HepG2 (cell line): ENCODE measurements around the gene LRRN2. TPM values are rescaled to one million over a fixed set of nuclear protein-coding genes. Genes with fewer than 3 reads are reported as not detected.

Experiments used
- ATAC-seq: fragments of 200-7000 bp; cut with Tn5 transposase; 3 replicates; pipeline ENCODE4 v1.9.1; 2020; ENCODE audit warnings: mild to moderate bottlenecking, moderate library complexity
- BruUV-seq: library from RNA; stranded (reverse); fragments of 400-500 nt; replicated peaks from 2 replicates; lab custom pipeline; 2021; lab: Mats Ljungman, UMichigan
- CTCF ChIA-PET: fragments of 300-600 bp; formaldehyde crosslinking; extraction: SDS; loops from one replicate; lab custom pipeline; 2021; ENCODE audit warnings: low total read pairs, inconsistent platforms, low intra/inter-chr PET ratio; lab: Yijun Ruan, JAX
- POLR2A ChIA-PET: fragments of 350-600 bp; sonication (Branson Sonifier 250); formaldehyde crosslinking; loops from one replicate; lab custom pipeline; 2020; ENCODE audit warnings: antibody characterized with exemption, inconsistent platforms; lab: Yijun Ruan, JAX
- DNase-seq: peaks from one replicate; pipeline ENCODE4 v3.0.0-alpha.2; 2015; ENCODE audit warnings: low spot score
- FAIRE-seq: peaks from 3 replicates; lab custom pipeline; 2011; peaks lifted over from hg19 to GRCh38; lab: Jason Lieb, UNC
- H2AFZ ChIP-seq: one replicate; pipeline ENCODE4 v1.6.1; 2011; ENCODE audit warnings: low read length, inconsistent platforms
- H3K27ac ChIP-seq: fragments of 300-600 bp; 3 replicates; pipeline ENCODE4 v1.8.0; 2011; ENCODE audit warnings: mixed run types, mild to moderate bottlenecking, mixed read lengths, low read length, inconsistent platforms; ENCODE audit not compliant: insufficient read depth; ENCODE audit errors: extremely low read length
- H3K27me3 ChIP-seq, 2 experiments: fragments of 200-600 bp in 1 of 2; 2 replicates in 1 of 2; 3 replicates in 1 of 2; pipeline versions ENCODE4 v1.6.0 to v1.8.0; 2011; ENCODE audit warnings: low read length in 2 of 2, mild to moderate bottlenecking in 2 of 2, moderate library complexity in 2 of 2, inconsistent platforms in 1 of 2; ENCODE audit not compliant: insufficient read depth in 2 of 2, control insufficient read depth in 1 of 2
- H3K36me3 ChIP-seq, 2 experiments: fragments of 200-600 bp in 1 of 2; replicated peaks in 1 of 2; 2 replicates in 1 of 2; 3 replicates in 1 of 2; pipeline versions ENCODE4 v1.5.1 to v1.8.0; 2011; ENCODE audit warnings: low read length in 2 of 2, inconsistent platforms in 1 of 2; ENCODE audit not compliant: insufficient read depth in 2 of 2, control insufficient read depth in 1 of 2
- H3K4me1 ChIP-seq: 2 replicates; pipeline ENCODE4 v1.5.1; 2012; ENCODE audit warnings: low read length, inconsistent platforms; ENCODE audit not compliant: insufficient read depth
- H3K4me2 ChIP-seq: 2 replicates; pipeline ENCODE4 v1.6.0; 2011; ENCODE audit warnings: low read depth, low read length, inconsistent platforms
- H3K4me3 ChIP-seq, 3 experiments: fragments of 200-600 bp in 1 of 3; sonication (generic), shearing (Covaris generic) in 1 of 3; replicated peaks in 1 of 3; 2 replicates each; pipeline ENCODE4 v1.5.1; 2011 to 2016; ENCODE audit warnings: low read length in 3 of 3, inconsistent platforms in 2 of 3, low read depth in 2 of 3, mild to moderate bottlenecking in 2 of 3, control low read depth in 1 of 3, mixed read lengths in 1 of 3; ENCODE audit not compliant: insufficient read depth in 1 of 3
- H3K79me2 ChIP-seq: one replicate; pipeline ENCODE4 v1.6.1; 2011; ENCODE audit warnings: low read length, inconsistent platforms; ENCODE audit not compliant: insufficient read depth
- H3K9ac ChIP-seq: 2 replicates; pipeline ENCODE4 v1.6.0; 2011; ENCODE audit warnings: mild to moderate bottlenecking, low read depth, low read length, inconsistent platforms; ENCODE audit not compliant: insufficient read depth
- H3K9me3 ChIP-seq: 2 replicates; pipeline ENCODE4 v1.5.1; 2012; ENCODE audit warnings: mild to moderate bottlenecking, low read length
- H4K20me1 ChIP-seq: 2 replicates; pipeline ENCODE4 v1.6.0; 2011; ENCODE audit warnings: inconsistent platforms, mild to moderate bottlenecking, low read length, moderate library complexity; ENCODE audit not compliant: insufficient read depth
- BCL6 ChIP-seq: IDR thresholded peaks from 2 replicates; pipeline ENCODE4 v1.6.1; 2016; ENCODE audit warnings: missing genetic modification reagents, missing compliant biosample characterization
- EP300 ChIP-seq, 3 experiments: sonication (generic) in 1 of 3; formaldehyde crosslinking in 1 of 3; IDR thresholded peaks; 2 replicates each; pipeline versions ENCODE4 v1.5.1 to v1.6.1; 2011 to 2020; ENCODE audit warnings: low read depth in 2 of 3, low read length in 2 of 3, borderline replicate concordance in 1 of 3, improper control_type of control experiment in 1 of 3, mild to moderate bottlenecking in 1 of 3, missing genetic modification reagents in 1 of 3, moderate library complexity in 1 of 3
- MYC ChIP-seq: sonication (generic); formaldehyde crosslinking; IDR thresholded peaks from 2 replicates; pipeline ENCODE4 v1.9.0; 2021; ENCODE audit warnings: missing genetic modification reagents, borderline replicate concordance
- NFATC3 ChIP-seq: sonication (generic); formaldehyde crosslinking; IDR thresholded peaks from 2 replicates; pipeline ENCODE4 v1.5.1; 2020; ENCODE audit warnings: mild to moderate bottlenecking, missing genetic modification reagents
- PAF1 ChIP-seq: IDR thresholded peaks from 2 replicates; pipeline ENCODE4 v1.6.1; 2016; ENCODE audit warnings: missing genetic modification reagents, missing compliant biosample characterization
- SPEN ChIP-seq: sonication (generic); formaldehyde crosslinking; IDR thresholded peaks from 2 replicates; pipeline ENCODE4 v1.5.1; 2020; ENCODE audit warnings: low read depth, mild to moderate bottlenecking, missing genetic modification reagents
- ZNF34 ChIP-seq: sonication (generic); formaldehyde crosslinking; IDR thresholded peaks from 2 replicates; pipeline ENCODE4 v1.4.0; 2020; ENCODE audit warnings: mild to moderate bottlenecking, missing genetic modification reagents, borderline replicate concordance
- ZSCAN31 ChIP-seq: sonication (generic); formaldehyde crosslinking; IDR thresholded peaks from 2 replicates; pipeline ENCODE4 v1.5.0; 2020; ENCODE audit warnings: low read depth, mild to moderate bottlenecking, missing genetic modification reagents
- WGBS: methylation state at CpG from one replicate; pipeline ENCODE4 v1.1.6; 2017; ENCODE audit warnings: low lambda C conversion rate; 5-methylcytosine and 5-hydroxymethylcytosine counted together
- in situ Hi-C: cut with HindIII; loops from 2 replicates; pipeline ENCODE4 v1.10.0; 2017; ENCODE audit warnings: low pct_unique_long_range_greater_than_20kb; ENCODE audit not compliant: extremely low pct_ligation_motif_present
- intact Hi-C: fragments of 100-400 bp; cut with micrococcal nuclease; formaldehyde crosslinking; loops from one replicate; pipeline ENCODE4 v1.10.0; 2022; ENCODE audit not compliant: unreplicated experiment
- polyA plus RNA-seq, 8 experiments: library from polyadenylated mRNA; depleted of rRNA in 3 of 8; stranded (reverse) in 7 of 8; unstranded in 1 of 8; fragments of >200 nt; fragmentation: Illumina TruSeq in 4 of 8; extraction: Trizol in 4 of 8; gene quantifications; 2 replicates each; pipeline versions ENCODE4 v1.2.1 to v1.2.3, GENCODE V29; 2011 to 2016; ENCODE audit warnings: low read depth in 4 of 8, missing spikeins in 1 of 8, mixed read lengths in 1 of 8; ENCODE audit not compliant: insufficient read depth in 1 of 8
- total RNA-seq, 5 experiments: library from RNA; depleted of rRNA; stranded (reverse); fragments of >200 nt; fragmentation: Illumina TruSeq; extraction: Trizol; gene quantifications; 2 replicates each; pipeline ENCODE4 v1.2.3, GENCODE V29; 2016; ENCODE audit warnings: low read depth in 1 of 5
- TF ChIP-seq, protein P1 (sequence below): sonication (generic); formaldehyde crosslinking; IDR thresholded peaks from 2 replicates; pipeline ENCODE4 v1.4.0; 2020; ENCODE audit warnings: mild to moderate bottlenecking, missing genetic modification reagents
- TF ChIP-seq, protein P2 (sequence below): sonication (generic); formaldehyde crosslinking; IDR thresholded peaks from 2 replicates; pipeline ENCODE4 v1.5.1; 2020; ENCODE audit warnings: mild to moderate bottlenecking, missing genetic modification reagents, borderline replicate concordance

Gene LRRN2
- total and polyA plus RNA-seq, 2 of the 13 experiments (the other 11 are each of a cell fraction or from before 2014, with no cell fraction given) = not detected

DNA sequence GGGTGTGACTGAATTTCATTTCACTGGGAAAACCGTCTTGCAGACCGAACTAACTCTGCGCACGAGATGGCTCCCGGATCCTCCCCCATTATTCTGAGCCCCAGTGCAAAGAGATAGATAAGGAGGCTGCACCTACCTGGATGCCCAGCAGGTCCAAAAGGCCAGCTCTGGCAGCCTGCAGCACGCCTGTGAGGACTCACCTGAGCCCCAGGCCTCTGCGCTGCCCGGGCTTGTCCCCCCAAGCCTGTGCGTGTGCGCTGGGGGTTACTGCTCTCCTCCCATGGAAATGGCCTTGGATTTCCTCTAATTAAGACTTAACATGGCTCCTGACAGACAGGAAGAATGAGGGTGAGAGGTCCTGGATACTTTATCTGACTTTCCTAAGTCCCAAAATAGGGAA is 85.9 kb downstream of the LRRN2 start:
- Histone ChIP-seq H3K27me3 (peaks cover 0 to 9% of the 10 kb centered on the region in 2 experiments; a peak in 1 of 5 replicates), H3K79me2 (no peaks in the 10 kb centered on the region), H3K4me1 (0 out of 2 replicates have a peak, but pooled peaks cover 5% of the 10 kb centered on the region), H4K20me1 (no peaks in the 10 kb centered on the region), H3K36me3 (no peaks in the 10 kb centered on the region), H3K9ac (no peak overlapping the region), H2AFZ (no peak overlapping the region), H3K9me3 (no peaks in the 10 kb centered on the region), H3K4me2 (no peak overlapping the region), H3K27ac (no peak overlapping the region), H3K4me3 (no peak overlapping the region)
- intact Hi-C loops (no loop called here), in situ Hi-C loops (no loop called here)
- DNase-seq (no peak), FAIRE-seq (no peak), ATAC-seq (no peak)
- WGBS = 59% methylated on average over 8 of the region's 10 CpGs
- CTCF ChIA-PET = no interaction called here
- POLR2A ChIA-PET = no interaction called here
- no TSS peak for BruUV-seq
- TF ChIP-seq BCL6 (CRISPR knock-in tag) (no peak), SPEN (CRISPR knock-in tag) (no peak), EP300 (IDR thresholded peaks at IDR 0.05; ENCODE audit: low read depth in 2 of 2, low read length in 2 of 2) (no peak), EP300 (CRISPR knock-in tag; IDR thresholded peaks at IDR 0.05; ENCODE audit: borderline replicate concordance) (no peak), ZSCAN31 (CRISPR knock-in tag) (no peak)
- TF ChIP-seq, protein P1, sequence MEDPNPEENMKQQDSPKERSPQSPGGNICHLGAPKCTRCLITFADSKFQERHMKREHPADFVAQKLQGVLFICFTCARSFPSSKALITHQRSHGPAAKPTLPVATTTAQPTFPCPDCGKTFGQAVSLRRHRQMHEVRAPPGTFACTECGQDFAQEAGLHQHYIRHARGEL (CRISPR knock-in tag) = no peak

DNA sequence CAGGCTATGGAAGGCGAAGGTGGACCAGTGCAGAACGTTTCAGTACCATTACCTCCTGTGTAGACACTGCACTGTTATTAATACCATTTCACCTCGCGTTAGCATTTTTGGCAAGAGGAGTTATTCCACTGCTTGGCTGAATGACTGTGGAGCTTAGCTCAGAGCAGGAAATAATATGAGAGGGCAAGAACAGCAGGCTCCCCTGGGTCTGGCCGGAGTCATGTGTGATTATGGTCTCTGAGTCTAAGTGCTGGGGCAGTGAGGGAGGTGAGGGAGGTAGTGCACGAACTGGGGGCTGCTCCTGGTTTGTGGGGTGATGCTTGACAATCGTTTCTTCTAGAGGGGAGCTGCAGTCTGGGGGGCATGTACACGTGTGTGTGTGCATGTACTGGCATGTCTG is 86.4 kb downstream of the LRRN2 start:
- no peak for DNase-seq
- Histone ChIP-seq H2AFZ (no peak overlapping the region), H3K4me3 (no peak overlapping the region), H3K9ac (no peak overlapping the region), H3K9me3 (no peaks in the 10 kb centered on the region), H3K4me1 (0 out of 2 replicates have a peak, but pooled peaks cover 5% of the 10 kb centered on the region), H3K27me3 (peaks cover 0 to 9% of the 10 kb centered on the region in 2 experiments; a peak in 1 of 5 replicates), H3K4me2 (no peak overlapping the region), H3K36me3 (no peaks in the 10 kb centered on the region), H4K20me1 (no peaks in the 10 kb centered on the region), H3K27ac (no peak overlapping the region), H3K79me2 (no peaks in the 10 kb centered on the region)
- FAIRE-seq = no peak
- CTCF ChIA-PET = no interaction called here
- POLR2A ChIA-PET = no interaction called here
- no TSS peak for BruUV-seq
- ATAC-seq = no peak
- intact Hi-C loops (no loop called here), in situ Hi-C loops (no loop called here)
- 26% methylated on average over 8 of the region's 8 CpGs for WGBS
- TF ChIP-seq ZNF34 (CRISPR knock-in tag) (no peak), PAF1 (CRISPR knock-in tag) (no peak), NFATC3 (CRISPR knock-in tag) (no peak), MYC (CRISPR knock-in tag) (no peak)
- TF ChIP-seq, protein P2, sequence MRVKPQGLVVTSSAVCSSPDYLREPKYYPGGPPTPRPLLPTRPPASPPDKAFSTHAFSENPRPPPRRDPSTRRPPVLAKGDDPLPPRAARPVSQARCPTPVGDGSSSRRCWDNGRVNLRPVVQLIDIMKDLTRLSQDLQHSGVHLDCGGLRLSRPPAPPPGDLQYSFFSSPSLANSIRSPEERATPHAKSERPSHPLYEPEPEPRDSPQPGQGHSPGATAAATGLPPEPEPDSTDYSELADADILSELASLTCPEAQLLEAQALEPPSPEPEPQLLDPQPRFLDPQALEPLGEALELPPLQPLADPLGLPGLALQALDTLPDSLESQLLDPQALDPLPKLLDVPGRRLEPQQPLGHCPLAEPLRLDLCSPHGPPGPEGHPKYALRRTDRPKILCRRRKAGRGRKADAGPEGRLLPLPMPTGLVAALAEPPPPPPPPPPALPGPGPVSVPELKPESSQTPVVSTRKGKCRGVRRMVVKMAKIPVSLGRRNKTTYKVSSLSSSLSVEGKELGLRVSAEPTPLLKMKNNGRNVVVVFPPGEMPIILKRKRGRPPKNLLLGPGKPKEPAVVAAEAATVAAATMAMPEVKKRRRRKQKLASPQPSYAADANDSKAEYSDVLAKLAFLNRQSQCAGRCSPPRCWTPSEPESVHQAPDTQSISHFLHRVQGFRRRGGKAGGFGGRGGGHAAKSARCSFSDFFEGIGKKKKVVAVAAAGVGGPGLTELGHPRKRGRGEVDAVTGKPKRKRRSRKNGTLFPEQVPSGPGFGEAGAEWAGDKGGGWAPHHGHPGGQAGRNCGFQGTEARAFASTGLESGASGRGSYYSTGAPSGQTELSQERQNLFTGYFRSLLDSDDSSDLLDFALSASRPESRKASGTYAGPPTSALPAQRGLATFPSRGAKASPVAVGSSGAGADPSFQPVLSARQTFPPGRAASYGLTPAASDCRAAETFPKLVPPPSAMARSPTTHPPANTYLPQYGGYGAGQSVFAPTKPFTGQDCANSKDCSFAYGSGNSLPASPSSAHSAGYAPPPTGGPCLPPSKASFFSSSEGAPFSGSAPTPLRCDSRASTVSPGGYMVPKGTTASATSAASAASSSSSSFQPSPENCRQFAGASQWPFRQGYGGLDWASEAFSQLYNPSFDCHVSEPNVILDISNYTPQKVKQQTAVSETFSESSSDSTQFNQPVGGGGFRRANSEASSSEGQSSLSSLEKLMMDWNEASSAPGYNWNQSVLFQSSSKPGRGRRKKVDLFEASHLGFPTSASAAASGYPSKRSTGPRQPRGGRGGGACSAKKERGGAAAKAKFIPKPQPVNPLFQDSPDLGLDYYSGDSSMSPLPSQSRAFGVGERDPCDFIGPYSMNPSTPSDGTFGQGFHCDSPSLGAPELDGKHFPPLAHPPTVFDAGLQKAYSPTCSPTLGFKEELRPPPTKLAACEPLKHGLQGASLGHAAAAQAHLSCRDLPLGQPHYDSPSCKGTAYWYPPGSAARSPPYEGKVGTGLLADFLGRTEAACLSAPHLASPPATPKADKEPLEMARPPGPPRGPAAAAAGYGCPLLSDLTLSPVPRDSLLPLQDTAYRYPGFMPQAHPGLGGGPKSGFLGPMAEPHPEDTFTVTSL (CRISPR knock-in tag) = no peak
